NCI-H2107 treated with DMSO at 0.1 percent for 48 hours (cell line): ENCODE results near the gene BAZ2B.

ENCODE experiments used
- DNase-seq: peaks from one replicate; lab custom pipeline; 2025; ENCODE audit not compliant: unreplicated experiment; lab: John Stamatoyannopoulos, UW

Gene BAZ2B

GRCh38 chr2:159617646-159618045 is 1.3 kb upstream of the BAZ2B start:
- peak; percentile 68 for DNase-seq

- DNase-seq = no peak
Observed at GRCh38 chr2:159617100-159617499, 752 bp upstream of the BAZ2B start.

GRCh38 chr2:159615367-159616285 is 722 bp downstream of the BAZ2B start:
- DNase-seq = peak; percentile 90

GRCh38 chr2:159614534-159615366 is 1.6 kb downstream of the BAZ2B start:
- peak; percentile 92 for DNase-seq

DNA sequence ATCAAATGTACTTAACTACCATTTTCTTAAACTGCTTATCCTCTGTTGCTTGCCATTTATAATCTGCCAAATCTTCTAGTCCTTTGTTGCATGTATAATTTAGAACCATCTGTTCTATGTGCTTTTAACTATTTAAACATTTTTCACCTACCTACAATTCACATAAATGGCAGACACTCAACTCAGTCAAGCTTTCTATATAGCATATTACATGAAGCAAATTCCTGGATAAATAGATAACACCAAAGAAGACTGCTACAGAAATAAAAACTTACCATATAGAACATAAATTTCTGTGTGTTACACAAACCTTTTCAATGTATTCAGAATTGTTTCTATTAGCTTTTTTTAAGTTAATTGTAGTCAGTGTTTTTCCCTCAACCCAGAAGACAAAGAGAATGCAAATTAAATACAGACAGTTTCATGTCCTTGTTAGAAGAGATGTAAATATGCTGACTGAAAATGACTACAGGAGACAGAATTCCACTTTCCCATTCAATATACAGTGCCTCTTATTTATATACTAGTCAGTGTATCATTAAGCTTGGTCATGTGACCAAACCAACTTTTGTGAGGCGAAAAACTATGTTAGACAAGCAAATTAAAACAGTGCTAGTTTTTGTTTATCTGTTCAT is 2.6 kb downstream of the BAZ2B start:
- DNase-seq = peak; percentile 60

GRCh38 chr2:159613091-159613490 is 3.3 kb downstream of the BAZ2B start:
- no peak for DNase-seq

GRCh38 chr2:159612255-159612901 is 4.0 kb downstream of the BAZ2B start:
- DNase-seq = peak; percentile 56

GRCh38 chr2:159609811-159610549 is 6.4 kb downstream of the BAZ2B start:
- DNase-seq = peak; percentile 30

DNA sequence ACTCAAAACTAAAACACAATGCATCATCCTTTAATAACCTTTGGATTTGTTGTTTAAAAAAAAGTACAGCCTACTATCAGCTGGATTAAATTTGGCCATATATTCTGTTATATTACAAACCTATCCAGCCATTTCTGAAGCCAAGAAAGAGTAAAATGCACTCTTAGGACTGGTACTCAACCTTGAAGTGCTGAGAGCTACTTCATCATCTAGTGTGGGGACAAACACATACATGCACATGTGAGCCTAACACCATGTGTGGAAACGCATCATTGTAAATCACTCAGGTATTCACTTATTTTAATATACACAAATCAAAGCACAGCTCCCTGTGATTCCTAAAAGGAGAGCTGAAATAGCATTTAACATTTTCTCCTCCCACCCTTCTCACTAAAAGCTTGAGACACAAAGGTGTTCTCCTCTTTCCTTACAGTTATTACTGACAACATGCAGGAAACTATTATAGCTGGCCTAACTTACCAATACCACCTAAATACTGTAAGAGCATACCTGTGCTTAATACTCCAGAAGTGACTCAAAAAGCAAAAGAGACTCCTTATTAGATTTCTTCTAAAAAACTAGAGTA is 7.5 kb downstream of the BAZ2B start:
- no peak for DNase-seq

DNA sequence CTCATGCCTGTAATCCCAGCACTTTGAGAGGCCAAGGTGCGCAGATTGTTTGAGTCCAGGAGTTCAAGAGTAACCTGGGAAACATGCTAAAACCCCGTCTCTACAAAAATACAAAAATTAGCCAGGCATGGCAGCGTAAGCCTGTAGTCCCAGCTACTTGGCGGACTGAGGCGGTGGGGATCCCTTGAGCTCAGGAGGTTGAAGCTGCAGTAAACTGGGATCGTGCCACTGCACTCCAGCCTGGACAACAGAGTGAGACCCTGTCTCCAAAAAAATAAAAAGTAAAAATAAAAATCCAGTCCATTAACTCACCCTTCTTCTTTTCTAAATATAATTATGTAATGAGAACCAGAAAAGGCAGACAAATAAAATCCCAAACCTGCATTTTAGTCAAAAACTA is 8.2 kb downstream of the BAZ2B start:
- DNase-seq = no peak

DNA sequence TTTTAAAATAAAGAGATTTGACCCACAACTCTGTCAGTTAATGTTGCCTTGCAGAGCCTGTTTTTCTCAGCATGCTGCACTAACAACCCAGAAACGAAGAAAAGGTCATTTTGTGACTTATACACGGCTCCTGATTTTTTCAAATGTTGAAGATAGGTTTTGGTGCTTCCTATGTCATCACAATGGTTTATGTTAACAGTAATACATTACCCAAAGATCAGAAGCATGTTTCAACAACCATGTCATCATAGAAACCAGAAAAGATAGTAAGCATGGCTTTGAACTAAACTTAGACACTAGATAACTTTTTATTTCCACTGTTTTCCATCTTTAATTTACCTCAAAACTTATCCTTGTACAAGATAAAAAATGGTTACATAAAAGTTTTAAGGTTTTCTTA is 10.1 kb downstream of the BAZ2B start:
- no peak for DNase-seq

- no peak for DNase-seq
Observed at GRCh38 chr2:159605441-159606178, 10.7 kb downstream of the BAZ2B start.

- no peak for DNase-seq
Observed at GRCh38 chr2:159604159-159604558, 12.2 kb downstream of the BAZ2B start.

GRCh38 chr2:159600752-159601151 is 15.6 kb downstream of the BAZ2B start:
- DNase-seq = no peak

- DNase-seq = no peak
Observed at GRCh38 chr2:159595410-159596046, 20.8 kb downstream of the BAZ2B start.

DNA sequence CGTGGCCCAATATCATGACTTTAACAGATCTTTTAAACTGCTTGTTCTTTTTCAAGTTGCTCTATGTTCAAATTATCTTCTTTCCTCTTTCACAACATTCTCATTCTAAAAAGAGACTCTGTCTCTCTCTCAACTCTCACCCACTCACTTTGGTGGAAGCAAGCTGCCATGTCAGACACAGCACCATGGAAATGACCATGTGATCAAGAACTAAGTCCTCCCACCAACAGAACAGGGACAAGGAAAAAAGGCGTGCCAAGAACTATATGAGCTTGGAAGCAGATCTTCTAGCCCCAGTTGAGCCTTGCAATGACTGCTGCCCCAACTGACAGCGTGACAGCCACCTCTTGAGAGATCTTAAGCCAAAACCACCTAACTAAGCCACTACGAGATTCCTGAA is 23.9 kb downstream of the BAZ2B start:
- DNase-seq = no peak

- DNase-seq = no peak
Observed at GRCh38 chr2:159591221-159591620, 25.1 kb downstream of the BAZ2B start.

- no peak for DNase-seq
Observed at GRCh38 chr2:159589286-159589685, 27.1 kb downstream of the BAZ2B start.

DNA sequence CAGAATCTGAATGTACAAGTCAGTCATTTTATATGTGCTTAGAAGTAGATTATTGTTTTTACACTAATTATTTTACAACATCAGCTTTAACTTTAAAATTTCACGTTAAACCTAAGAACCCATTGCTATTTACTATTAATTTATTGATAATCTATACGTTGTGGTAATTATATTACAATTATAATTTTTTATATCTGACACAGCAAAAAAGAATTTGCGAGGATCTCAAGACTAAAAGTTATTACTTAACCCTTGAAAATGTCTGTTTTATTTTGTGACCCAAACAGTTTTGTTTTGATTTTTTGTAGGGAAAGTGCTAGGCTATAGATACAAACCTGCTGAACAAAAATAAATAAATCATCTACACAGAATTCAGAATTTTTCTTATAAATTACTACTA is 30.3 kb downstream of the BAZ2B start:
- no peak for DNase-seq
